Esophagus squamous epithelium (tissue), 4 donors: Measurements from ENCODE around the gene FNIP2.

Source experiments
- POLR2A ChIP-seq, 4 donors: fragments of 450-650 bp; IDR thresholded peaks; one replicate each; pipeline ENCODE4 v1.6.1; 2017; ENCODE audit warnings: antibody characterized with exemption in 4 of 4, mild to moderate bottlenecking in 4 of 4, moderate library complexity in 3 of 4
- TF ChIP-seq, protein P1 (sequence below), 6 experiments: fragments of 450-650 bp in 4 of 6; fragments of 200-600 bp in 2 of 6; sonication (generic) in 2 of 6; IDR thresholded peaks; one replicate each; pipeline ENCODE4 v1.5.1; 2016 to 2019; ENCODE audit warnings: antibody characterized with exemption in 6 of 6, mild to moderate bottlenecking in 4 of 6, moderate library complexity in 4 of 6

DNA sequence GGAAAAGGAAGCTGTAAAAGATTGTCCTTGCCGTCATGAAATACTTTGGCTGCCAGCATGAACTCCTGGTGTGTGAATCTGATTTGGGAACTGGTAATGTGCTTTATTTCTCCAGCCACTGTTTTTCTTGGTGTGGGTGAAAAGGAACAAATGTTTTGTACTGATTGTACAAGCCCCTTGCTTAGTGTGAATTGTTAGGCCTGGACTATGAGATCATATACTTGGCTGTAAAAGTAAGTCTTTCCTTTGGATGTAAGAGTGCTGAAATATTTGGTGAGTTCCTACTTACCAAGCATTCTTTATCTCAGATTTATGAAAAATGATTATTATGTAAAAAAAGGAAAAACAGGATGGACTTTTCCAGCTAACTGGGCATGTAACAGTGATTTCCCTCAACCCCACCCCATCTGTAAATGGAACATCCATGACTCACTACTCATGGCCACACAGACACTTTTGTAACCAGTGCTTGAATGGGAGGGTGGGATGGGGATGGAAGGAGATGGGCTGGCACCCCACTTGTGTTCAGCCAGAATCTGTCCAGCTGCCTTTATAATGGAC is 6.3 kb downstream of the FNIP2 start:
- TF ChIP-seq, protein P1, sequence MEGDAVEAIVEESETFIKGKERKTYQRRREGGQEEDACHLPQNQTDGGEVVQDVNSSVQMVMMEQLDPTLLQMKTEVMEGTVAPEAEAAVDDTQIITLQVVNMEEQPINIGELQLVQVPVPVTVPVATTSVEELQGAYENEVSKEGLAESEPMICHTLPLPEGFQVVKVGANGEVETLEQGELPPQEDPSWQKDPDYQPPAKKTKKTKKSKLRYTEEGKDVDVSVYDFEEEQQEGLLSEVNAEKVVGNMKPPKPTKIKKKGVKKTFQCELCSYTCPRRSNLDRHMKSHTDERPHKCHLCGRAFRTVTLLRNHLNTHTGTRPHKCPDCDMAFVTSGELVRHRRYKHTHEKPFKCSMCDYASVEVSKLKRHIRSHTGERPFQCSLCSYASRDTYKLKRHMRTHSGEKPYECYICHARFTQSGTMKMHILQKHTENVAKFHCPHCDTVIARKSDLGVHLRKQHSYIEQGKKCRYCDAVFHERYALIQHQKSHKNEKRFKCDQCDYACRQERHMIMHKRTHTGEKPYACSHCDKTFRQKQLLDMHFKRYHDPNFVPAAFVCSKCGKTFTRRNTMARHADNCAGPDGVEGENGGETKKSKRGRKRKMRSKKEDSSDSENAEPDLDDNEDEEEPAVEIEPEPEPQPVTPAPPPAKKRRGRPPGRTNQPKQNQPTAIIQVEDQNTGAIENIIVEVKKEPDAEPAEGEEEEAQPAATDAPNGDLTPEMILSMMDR (IDR thresholded peaks at IDR 0.05) = no peak
- no peak for TF ChIP-seq POLR2A (IDR thresholded peaks at IDR 0.05)
